ENCODE measurements around the gene FIBP.

Gene FIBP

DNA sequence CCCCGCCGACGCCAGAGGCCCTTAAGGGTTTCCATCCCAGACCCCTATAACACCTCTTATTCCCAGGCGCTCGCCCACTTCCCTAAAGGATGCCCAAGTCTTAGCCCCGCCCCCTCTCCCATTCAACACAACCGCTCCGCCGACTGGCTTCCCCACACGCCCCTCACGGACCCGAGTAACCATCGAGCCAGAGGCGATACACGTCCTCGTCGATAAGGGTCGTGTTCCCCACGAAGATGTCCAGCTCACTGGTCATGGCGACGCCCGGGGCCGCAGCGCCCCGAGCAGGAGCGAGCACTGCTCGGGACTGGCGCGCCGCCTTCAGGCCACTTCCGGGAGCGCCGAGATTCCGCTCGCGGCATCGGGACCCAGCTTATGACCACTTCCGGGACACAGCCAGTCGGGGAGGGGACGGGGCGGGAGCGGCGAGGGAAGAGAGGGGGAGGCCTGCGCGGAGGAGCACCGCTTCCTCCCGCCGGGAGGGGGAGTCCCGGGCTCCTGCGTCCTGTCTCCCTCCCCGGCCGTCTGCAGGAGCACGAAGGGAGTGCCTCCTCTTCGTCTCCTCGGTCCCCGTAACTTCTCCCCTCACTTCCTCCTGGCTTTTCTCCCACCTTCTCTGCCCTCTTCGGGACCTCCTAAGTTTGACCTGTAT lies at the start of gene FIBP:
TSS of gene FIBP (minus strand) at position 309 of the 652 bp plus-strand sequence. CDS start at position 256, 53 bp downstream.
- peak; percentile 95 for DNase-seq (ENCODE audit: low spot score)

DNA sequence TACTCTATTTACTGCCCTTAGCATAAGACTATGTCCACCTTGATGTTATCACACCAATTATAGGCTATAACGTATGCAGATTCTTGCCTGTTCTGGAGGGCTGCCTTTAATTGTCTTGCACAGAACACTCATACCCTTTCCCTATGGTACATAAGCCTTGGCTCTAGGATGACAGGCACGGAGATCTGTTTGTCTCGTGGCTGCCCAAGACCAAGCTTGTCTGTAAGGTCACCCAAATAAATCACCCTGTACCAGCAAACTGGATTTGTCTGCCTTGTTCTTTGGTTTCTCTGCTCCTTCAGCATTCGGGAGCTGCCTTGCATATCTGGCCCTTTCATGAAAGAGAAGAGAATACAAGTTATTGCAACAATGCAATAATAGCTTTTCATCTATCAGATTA lies 49.5 kb upstream of the FIBP start:
- no peak for DNase-seq (ENCODE audit: low spot score)

DNA sequence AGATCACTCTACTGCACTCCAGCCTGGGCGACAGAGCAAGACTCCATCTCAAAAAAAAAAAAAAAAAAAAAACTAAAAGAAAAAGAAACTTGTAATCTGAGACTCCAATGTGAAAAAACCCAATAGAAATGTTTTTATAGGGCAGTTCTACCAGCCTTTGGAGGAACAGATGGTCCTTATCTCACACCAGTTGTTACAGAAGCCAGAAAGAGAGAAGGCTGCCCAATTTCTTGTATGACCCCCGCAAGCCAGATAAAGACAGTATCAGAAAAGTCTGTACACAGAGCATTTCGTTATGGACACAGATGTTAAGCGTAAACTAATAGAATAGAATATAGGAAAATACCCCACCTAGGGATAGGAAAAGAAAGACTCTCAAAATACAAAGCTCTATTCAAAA lies 45.7 kb upstream of the FIBP start:
- peak; percentile 50 for DNase-seq (ENCODE audit: low spot score)

DNA sequence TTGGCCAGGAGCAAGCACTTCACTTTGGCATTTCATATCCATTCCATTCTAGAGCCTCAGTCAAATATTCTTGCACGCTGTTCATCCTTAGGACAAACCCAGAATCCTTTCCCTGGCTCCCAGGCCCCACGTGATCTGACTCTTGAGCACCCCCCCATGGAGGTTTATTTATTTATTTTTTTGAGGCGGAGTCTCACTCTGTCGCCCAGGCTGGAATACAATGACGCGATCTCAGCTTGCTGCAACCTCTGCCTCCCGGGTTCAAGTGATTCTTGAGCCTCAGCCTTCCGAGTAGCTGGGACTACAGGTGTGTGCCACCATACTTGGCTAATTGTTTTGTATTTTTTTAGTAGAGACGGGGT lies 44.3 kb upstream of the FIBP start:
- peak; percentile 50 for DNase-seq (ENCODE audit: low spot score)

DNA sequence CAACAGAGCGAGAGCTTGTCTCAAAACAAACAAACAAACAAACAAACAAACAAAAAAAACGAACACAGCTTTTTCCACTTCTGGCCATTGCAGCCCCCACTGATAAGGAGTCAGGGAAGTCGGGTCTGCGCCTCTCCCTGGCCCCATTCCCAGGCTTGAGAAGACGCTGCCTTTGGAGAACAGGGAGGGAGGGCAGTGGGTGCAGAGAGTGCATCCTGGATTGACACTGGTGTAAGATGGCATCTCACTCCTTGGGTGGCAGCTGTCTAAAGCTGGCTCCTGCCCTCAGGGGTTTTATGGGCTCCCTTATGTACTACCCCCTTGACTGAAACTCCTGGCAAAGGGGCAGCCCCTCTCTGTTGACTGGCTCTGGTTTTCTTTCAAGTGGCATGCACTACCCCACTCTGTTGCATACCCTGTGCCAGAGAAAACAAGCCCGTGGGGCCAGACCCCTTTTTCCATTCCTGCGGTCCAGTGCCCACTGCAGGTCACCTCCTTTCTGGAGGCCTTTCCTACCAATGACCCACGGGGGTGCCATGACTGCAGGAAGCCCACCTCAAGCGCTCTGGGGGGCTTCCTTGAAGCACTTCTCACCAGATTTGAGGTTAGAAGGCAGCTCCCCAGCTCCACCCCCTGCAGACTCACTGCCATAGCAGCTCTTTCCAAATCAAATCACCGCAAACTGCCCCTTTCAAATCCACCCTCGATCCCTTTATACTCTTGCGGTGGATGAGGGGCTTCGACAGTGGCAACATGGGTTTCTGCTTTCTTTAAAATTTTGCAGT lies 43.7 kb upstream of the FIBP start:
- DNase-seq (ENCODE audit: low spot score): no peak

DNA sequence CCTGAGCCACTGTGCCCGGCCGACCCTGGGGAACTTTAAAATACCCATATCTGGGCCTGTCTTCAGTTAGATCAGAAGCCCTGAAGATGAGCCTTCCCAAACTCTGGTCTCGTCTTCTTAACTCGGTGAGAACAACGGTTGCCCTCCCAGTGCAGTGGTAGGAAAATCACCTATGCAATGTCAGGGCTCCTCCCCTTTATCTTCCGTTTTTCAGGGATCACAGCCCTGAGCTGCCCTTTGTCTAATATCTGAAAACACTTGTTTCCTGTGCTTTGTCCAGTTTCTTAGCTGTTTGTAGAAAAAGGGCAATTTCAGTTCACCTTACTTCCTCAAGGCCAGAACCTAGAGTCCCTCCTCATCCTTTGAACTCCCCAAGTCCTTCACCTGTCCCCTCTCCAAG lies 40.4 kb upstream of the FIBP start:
- peak; percentile 32 for DNase-seq (ENCODE audit: low spot score)

DNA sequence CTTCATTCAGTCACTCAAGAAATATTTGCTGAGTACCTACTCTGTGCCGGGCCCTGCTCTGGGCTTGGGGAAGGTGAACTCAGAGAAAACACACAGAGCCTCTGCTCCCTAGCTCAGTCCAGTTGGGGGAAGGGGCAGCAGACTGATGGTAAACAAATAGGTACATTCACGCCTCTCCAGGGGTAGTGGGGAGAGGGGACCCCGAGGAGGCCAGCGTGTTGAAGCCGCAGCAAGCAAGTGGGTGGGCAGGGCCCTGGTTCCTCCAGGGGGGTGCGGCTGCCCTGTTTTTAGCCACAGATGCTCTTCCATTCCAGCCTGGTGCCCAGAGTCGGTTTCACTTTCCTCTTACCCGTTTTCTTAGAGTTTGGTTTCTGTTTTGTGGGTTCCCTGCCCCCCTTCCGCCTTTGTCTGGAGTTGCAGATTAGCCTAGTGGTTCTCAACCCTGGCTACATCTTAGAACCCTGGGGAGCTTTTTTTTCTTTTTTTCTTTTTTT lies 39.7 kb upstream of the FIBP start:
- DNase-seq (ENCODE audit: low spot score): peak; percentile 77

DNA sequence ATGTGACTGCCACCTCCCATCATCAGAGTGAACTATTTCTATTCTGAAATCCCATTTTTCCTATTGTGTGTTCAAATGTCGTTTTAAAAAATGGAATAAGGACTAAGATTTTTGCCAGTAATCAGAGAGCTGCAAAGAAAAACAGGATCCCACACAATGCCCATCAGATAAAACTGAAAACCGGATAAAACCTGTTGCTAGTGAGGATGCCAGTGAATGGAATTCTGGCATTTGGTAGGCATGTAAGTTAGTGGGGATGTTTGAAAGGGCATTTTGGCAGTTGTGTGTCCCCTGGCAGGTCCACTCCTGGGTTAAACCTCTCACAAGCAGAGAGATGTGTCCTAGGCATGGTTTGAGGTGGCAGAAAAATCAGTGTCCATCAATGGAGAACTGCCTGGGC lies 37.1 kb upstream of the FIBP start:
- DNase-seq (ENCODE audit: low spot score): no peak

DNA sequence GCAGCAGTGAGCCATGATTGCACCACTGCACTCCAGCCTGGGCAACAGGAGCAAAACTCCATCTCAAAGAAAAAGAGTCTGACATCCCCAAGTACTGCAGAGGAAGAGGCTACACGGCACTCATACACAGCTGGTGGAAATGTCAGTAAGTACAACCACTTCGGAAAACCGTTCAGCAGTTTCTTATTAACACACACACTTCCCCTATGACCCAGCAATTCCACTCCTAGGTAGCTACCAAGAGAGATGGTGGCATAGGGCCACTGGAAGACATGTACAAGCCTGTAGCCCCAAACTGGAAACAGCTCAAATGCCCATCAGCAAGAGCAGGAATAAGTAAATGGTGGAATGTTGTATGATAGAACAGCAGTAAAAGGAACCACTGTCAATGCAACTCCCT lies 34.3 kb upstream of the FIBP start:
- DNase-seq (ENCODE audit: low spot score): no peak

DNA sequence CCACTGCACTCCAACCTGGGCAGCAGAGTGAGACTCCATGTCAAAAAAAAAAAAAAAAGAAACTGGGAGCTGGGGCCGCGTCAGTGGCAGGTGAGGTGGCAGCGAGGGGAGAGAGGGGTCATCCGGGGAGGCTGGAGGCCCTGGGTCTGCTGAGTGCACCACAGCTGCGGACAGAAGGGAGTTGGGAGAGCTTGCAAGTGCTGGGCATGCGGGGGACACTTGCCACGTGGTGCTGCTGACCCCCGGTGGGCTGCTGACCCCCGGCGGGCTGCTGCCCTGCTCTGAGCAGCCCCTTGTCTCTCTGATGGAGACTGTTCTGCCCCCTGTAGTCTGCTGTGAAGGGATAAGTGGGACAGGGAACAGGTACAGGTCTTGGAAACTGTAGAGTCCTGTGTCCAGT lies 33.6 kb upstream of the FIBP start:
- no peak for DNase-seq (ENCODE audit: low spot score)

DNA sequence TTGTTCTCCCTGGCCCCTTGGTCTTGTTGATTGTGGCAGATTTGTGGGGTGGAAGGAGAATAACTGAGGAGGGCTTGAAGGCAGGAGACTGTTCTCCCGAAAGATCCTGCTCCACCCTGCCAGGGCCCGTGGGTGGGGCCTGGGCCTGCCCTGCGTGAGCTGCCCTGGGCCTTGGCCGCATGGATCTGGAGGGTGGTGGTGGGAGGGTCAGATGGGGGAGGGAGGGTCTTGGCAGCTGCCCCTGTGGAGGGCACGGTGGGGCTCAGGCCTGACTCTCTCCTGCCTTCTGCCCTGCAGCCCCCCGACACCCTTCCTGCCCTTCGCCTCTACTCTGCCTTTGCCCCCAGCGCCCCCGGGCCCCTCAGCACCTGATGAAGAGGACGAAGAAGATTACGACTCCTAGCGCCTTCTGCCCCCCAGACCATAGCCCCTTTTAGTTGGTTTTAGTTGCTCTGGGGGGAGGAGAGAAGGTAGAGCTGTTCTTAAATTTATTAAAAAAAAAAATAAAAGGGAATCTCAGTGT lies 32.8 kb upstream of the FIBP start:
- DNase-seq (ENCODE audit: low spot score): no peak

DNA sequence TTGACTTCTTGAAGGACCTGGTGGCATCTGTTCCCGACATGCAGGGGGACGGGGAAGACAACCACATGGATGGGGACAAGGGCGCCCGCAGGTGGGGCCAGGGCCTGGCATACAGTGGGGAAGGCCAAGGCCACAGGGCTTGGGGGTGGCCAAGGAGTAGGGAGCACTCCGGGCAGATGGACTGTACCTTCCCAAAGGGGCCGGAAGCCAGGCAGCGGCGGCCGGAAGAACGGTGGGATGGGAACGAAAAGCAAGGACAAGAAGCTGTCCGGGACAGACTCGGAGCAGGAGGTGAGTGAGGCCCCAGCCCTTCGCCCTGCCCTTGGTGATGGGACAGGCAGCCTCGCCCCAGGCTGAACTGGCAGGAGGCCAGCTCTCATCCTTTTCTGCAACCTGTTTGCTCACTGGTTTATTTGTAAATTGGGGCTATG lies 32.1 kb upstream of the FIBP start:
- peak; percentile 61 for DNase-seq (ENCODE audit: low spot score)

DNA sequence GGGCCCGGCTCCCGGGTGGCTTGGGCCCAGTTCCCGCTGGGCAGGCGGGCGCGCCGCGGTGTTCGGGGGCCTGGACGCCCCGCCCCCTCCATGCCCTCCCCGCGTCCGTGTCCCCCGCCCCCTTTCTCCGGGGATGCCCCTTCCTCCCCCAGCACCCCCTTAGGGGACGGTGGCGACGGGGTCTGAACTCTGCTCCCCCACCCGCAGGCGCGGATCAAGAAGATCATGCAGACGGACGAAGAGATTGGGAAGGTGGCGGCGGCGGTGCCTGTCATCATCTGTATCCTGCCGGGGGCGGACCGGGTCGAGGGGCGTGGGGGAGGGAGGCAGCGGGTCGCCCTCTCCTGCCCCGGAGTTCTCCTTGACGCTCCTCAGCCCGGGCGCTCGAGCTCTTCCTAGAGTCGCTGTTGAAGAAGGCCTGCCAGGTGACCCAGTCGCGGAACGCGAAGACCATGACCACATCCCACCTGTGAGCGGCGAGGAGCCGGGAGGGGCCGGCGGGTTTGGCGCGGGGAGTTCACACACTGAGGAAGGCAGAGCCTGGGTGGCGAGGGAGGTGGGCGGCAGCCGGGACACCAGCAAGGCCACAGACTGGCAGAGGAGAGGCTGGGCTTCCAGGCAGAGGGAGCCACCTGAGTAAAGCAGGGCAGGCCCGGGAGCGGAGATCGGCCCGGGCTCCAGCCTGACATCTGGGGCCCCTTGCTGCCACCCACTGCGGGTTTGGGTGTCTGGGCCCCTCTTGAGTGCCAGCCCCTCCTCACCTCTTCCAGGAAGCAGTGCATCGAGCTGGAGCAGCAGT lies 31.5 kb upstream of the FIBP start:
- no peak for DNase-seq (ENCODE audit: low spot score)

DNA sequence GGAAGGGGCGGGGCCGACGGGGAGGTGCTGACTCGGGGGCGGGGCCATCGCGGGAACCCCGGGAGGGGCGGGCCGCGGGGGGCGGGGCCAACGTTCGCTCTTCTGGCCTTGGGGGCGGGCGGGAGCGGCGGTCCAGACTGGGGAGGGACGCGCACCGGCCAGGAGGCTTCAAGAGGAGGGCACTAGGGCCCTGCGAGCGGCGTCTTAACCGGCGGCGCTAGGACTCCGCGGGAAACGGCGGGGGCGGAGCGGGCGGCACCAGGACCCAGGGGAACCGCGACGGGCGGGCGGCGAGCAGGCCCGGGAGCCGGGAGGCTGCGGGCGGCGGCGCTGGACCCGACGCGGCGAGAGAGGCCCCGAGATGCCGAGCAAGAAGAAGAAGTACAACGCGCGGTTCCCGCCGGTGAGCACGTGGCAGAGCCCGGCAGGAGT lies 30.9 kb upstream of the FIBP start, which contains the start of gene DRAP1:
TSS of gene DRAP1 (plus strand) at position 286 of the 432 bp plus-strand sequence. CDS start at position 362, 76 bp downstream.
- peak; percentile 98 for DNase-seq (ENCODE audit: low spot score)

DNA sequence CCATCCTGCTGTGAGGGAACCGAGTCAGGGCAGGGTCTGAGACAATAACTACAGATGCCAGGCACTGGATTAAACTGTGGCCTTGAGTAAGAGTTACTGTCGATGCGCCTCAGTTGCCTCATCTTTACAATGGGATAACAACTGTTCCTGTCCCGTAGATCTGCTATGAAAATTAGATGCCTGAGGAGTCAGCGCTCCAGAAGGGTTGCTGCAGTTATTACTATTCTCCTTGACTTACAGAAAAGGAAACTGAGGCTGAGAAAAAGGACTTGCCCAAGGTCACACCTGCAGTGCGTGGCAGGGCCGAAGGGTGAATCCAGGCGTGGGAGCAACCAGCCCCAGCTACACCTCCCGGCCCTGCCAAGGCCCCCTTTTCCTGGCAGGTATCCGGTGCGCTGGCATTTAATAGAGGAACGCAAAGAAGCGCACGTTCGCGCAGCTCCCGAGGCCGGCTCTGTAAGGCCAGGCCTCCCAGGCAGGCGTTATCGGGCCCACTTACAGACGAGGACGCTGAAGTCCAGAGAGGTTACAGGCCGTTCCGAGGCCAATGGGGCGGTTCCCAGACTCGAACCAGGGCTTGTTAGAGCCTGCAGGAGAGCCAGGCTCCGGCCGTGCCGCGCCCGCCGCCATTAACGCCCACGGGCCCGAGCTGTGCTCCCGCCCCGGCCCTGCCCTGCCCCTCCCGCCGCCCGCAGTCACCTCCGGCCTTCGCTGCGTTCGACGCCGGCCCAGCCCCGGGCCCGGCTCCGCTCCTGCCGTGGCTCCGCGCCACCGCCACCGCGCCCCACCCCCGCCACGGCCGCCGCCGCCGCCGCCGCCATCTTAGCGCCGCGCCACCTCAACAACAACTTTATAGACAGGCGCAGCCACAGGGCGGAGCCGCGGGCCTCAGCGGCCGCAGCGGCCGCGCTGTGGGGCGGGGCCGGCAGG lies 30.2 kb upstream of the FIBP start, which contains the start of gene C11orf68:
TSS of gene C11orf68 (minus strand) at position 852 of the 930 bp plus-strand sequence. CDS start at position 821, 31 bp downstream.
- DNase-seq (ENCODE audit: low spot score): no peak

DNA sequence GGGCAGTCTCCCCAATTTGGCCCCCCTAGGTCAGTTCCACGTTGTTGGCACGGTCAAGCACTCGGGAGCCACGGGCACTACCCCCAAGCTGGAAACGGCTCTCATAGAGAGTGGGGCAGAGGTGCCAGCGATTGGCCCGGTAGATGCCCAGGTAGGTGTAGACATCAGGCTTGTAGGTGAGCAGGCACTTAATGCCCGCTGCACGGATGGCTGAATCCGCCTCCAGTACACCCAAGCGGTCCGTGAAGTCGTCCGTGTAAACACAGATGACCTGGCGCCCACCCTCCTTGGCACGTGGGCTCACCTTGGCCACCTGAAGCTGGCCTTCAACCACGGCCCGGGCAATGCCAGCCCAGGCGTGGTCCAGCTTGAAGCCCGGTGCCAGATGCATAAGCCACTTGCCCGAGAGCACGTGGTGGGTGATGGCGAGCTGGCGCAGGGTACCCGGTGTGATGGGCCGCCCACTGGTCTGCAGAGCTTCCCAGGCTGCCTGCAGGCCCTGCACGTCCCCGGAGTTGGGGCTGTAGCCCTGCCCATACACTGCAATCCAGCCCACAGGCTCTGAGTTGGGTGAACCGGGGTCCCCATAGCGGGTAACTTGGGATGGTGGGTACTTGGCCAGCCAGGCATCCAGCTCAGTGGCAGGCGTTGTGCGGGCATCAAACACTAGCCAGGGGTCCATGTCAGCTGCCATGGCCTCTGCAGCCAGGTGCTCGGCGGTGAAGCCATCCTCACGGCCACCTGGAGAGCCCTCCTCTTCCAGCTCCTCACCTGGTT lies 29.4 kb upstream of the FIBP start:
- DNase-seq (ENCODE audit: low spot score): no peak

DNA sequence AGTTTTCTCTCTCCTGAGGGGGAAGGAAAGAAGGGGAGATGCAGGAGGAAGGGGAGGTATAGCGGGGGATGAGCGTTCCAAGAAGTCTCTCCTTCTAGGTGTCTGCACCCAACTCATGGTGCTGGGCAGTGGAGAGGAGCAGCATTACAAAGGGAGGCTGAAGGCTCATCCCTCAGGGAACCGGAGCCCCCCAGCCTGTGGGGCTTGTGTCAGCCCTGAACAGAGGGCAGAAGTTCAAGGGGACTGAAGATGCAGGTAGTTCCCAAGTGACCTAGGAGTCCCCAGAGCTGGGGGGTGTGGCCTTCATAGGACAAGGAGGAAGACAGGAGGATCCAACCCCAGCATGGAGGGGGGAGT lies 28.8 kb upstream of the FIBP start:
- no peak for DNase-seq (ENCODE audit: low spot score)

DNA sequence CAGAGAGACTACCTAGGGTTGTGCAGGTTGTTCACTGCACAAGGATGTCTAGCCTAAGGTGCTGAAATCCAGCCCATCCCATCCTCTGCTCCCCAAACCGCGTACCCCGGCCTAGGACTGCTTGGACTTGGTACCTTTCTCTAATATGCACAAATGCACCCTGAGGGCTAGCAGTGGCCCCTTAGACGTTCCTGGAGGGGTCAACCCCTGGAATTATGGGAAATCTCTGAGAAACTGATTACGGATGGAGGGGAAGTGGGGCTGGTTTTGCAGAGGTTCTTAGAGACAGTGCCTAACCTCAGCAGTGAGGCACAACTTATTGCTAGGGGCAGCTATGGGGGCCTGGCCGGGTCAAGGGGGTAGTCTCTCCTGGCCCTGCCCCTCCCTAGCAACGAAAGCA lies 28.1 kb upstream of the FIBP start:
- no peak for DNase-seq (ENCODE audit: low spot score)

DNA sequence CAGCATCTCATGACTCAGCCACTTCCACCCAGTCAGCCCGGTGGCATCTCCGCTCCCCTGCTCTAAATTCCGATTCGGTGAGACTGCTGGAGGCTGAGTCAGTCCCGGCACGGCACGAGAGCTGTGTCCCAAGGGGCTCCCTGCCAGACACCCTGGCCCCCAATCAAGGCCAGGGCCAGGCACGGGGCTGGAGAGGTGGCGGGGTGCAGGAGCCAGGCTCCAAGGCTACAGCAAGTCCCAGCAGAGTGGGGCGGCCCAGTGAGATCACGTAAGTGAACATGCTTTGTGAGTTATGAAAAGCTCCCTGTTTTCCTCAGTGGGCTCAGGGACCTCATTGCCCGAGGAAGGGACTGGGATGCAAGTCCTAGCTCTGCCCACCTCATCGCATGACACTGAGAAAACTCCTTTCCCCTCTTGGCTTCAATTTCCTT lies 27.6 kb upstream of the FIBP start:
- peak; percentile 74 for DNase-seq (ENCODE audit: low spot score)

DNA sequence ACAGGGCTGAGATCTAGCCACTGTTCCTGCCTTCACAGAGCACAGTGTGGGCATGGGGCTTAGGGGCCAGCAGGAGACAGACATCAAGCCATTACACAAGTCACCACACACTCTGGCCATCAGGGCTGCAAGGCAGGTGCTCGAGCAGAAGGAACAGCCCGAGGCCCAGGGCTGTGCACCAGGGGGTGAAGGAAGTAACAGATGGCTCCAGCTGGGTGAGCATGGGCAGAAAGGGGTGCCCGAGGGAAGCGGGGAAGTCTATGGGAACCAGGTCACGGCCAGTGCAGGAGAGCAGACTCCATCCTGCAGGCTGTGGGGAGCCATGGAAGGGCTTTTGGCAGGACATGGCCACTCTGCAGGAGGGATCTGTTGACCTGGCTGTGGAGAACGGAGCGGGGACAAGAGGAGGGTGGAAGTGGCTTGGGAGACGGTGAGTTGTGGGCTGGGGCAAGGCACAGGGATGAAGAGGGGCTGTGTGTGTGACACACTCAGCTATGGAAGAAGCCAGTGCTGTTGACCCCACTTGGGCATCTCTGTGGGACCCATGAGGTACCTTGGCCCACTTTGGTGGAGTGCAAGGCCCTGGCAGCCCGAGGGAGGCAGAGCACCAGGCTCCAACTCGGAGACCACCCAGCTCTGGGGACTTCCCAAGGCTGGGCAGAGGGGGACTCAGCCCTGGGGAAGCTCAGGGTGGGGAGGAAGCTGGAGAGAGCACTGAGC lies 27.0 kb upstream of the FIBP start:
- DNase-seq (ENCODE audit: low spot score): no peak
